ENCODE data around the gene NAA50.

- no peak for TF ChIP-seq CTCF (IDR thresholded peaks at IDR 0.05)
- TF ChIP-seq POLR2A (IDR thresholded peaks at IDR 0.05), result no peak
Observed at GRCh38 chr3:113743006-113743630, 2.9 kb downstream of the NAA50 start.

Data from ovary (tissue), 3 donors.